GM21825 (cell line): ENCODE data around the gene DCTN1.
"Not testable (repeated sequence)": the region's sequence is repeated elsewhere in the genome, so short reads cannot be mapped to it uniquely, and the experiment has no call there.

Experiments used
- ATAC-seq: cut with Tn5 transposase; IDR thresholded peaks from one replicate; pipeline ENCODE4 v1.9.1; 2021; ENCODE audit warnings: mild to moderate bottlenecking, moderate library complexity; ENCODE audit not compliant: unreplicated experiment

DCTN1 gene

DNA sequence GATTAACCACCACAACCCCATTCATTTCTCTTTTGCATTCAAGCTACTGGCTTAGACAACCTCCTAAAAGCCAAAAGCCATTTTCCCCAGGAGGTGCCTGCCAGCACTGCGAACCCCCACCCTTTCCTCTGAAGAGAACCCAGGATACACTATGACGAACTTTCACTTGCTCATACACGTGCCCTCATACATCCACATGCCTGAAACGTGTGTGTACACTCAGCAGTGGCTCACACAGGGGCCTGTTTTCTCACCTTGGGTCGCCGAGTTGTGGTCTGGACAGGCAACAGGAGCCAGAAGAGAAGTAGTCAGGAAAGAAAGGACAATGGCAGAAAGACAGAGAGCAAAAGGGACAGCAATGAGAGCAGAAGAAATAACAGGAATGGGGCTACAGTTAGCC lies 7.4 kb downstream of the DCTN1 start:
- ATAC-seq: no peak

DNA sequence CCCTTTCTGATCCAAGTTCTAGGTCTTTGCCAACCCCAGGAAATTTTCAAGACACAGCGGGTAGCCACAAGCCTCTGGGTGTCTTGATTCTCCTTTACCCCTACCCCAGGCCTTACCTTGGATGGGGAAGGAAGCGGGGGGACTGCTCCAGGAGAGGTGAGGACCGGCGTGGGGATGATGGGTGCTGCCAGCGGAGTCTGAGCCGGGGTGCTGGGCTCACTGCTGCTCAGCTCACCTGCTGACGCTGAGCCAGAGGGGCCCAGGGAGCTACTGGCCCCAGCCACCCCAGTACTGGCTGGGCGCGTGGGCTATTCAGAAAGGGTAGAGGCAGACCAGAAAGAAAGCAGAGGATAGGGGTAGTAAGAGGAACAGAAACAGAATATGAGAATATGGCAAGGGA lies 8.7 kb downstream of the DCTN1 start:
- ATAC-seq: no peak

DNA sequence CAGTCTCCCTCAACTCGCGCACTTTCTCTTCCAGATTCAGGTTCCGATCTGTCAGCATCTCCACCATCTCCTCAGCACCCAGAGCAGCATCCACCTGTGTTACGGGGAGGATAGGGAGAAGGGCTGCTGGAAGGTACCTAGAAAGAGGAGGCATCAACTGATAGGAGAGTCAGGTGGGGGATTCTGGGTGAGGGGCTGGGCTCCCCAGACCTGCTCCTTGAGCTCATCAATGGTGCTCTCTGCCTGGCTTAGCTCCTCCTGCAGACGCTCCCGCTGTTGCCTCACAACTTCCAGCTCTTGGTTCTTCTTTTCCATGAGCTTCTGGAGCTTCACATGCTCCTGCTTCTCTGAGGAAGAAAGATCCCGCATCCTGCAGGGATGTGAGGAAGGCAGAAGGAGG lies 10.1 kb downstream of the DCTN1 start:
- no peak for ATAC-seq

DNA sequence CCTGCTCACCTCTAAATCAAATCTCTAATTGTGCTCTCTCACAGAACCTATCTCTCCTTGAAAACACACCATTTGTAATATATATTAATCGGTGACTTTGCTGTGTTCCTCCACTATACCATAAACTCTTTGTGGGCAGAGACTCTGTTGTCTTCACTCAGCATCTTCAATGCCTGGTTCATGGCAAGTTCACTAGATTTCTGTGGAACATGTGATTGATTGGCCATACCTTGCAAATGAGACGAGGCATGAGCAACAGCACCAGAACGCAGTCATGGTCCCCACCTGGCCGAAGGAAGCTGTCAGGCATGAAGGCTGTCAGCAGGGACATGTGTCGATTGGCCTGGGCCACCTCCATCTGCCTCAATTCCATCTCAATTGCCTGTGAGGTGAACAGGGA lies 11.6 kb downstream of the DCTN1 start:
- no peak for ATAC-seq

DNA sequence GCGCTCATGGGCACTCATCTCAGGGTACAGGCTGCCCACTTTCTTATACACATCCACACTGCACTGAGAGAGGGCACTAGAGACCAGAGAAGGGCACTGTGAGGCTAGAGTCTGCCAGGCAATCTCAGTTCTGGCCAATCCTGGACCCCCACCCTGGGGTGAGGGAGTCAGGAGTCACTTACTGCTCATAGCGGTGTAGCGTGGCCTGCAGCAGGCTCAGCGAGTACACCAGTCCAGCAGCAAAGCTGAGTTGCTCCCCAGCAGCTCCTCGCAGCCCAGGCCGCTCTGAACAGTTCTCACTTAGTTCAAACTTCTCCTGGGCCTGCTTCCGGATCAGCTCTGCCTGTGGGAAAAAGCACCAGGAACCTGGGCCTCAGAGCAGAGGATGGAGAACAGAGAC lies 12.3 kb downstream of the DCTN1 start:
- no peak for ATAC-seq

DNA sequence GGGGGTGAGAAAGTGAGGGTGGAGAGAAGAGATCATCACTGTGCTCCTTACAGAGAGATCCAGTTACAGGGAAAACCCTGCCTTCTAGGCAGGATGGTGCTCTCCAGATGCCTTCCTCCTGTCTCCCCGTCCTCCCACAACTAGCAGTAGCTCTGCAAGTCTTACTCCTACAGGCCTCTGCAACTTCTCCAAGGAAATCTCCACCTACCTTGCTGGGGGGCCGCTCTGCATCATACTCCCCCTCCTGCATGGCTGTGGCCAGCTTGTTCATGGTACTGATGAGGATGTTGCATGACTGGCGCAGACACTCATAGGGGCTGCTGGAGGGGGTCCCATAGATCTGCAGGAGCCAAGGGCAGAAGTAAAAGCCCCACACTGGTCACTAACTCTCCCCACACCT lies 14.1 kb downstream of the DCTN1 start:
- ATAC-seq: no peak

DNA sequence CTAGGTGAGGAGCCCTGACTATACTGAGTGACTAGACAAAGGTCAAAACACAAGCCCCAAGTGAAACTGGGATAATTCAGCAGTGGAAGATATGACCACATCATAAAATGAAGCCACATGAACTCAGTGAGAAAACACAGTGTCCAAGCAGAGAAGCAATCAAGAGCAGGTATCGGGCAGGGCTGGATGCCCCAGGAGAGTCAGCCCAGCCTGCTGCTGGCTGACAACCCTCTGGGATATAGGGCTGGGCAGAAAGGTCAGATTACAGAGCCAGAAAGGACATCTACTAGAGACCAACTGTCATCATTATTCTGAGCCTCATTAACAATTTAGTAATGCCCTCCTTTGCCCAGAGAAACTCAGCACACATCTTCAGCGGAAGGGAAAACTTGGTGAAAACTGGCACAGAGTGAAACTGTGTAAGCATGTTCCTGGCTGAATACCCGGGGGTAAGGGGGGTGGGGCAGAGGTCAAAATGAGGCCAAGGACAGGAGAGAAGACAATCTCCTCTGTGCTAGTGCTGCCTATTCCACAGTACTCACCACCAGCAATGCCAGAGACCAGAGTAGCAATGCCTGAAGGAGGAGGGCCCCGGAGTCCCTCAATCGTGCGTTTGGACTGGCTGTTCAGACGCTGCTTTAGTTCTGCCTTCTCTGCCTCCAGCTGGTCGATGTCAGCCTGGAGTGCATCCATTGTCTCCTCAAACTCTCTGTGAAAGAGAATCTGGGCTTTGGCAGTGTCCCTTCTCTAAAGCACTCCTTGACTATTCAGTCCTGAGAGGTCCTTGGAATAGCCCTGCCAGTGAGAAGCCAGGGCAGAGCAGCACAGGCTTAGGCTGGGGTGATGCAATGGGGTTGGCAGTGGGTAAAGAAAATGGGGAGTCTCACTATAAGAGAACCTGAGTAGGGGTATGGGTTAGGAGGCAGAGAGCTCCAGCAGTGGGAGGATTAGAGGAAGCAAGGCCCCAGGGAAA lies 15.3 kb downstream of the DCTN1 start:
- ATAC-seq: no peak

DNA sequence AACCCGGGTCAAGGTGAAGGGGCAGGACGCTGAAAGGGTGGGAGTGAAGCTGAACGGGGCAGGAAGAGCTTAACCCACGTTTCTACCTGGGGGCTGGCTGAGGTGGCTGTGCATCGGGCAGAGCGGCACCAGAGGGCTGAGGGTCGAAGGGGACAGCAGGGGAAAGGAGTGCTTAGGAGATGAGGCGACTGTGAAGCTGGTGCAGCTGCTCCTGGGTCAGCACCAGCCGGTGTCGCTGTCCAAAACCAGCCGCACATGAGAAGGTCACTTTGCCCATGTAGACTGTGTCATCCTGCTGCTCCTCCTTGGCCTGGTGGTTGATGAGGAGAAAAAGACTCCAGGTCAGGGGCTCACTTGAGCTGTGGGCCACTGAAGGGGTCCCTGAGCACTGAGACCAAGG lies 18.8 kb downstream of the DCTN1 start:
- no peak for ATAC-seq

DNA sequence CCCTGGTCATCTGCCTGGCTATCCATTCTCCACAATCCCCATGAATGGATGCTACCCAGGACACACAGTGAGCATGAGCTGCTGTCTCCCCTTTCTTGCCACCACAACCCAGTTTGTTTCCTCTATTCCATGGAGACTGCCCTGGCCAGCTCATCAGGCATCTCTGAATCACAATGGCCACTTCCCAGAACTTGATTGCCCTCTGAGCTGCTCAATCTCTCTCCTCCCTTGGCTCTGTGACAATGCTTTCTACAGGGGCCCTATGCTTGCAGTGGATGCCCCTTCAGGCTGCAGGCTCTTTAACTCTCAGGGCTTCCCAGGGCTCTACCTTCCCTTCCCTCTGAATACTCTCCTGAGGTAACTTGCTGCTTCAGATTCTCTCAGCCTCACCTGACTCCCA lies 22.5 kb downstream of the DCTN1 start:
- ATAC-seq: no peak

DNA sequence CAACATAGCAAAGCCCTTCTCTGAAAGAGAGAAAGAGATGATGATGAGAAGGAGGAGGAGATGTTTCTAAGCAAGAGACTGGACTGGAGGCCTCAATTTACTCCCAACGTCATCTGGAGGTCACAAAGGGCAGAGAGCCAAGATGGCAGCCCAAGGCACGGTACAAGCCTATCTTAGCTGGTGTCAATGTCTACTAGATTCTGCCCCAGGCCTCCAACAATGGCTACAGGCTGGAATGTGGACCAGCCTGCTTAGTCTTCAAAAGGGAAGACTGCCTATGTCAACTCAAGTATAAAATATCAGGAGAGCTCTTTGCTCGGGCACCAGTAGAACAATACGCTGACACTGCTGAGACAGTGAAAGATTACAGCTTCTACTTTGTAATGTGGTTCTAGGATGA lies 30.2 kb downstream of the DCTN1 start:
- ATAC-seq: no peak

DNA sequence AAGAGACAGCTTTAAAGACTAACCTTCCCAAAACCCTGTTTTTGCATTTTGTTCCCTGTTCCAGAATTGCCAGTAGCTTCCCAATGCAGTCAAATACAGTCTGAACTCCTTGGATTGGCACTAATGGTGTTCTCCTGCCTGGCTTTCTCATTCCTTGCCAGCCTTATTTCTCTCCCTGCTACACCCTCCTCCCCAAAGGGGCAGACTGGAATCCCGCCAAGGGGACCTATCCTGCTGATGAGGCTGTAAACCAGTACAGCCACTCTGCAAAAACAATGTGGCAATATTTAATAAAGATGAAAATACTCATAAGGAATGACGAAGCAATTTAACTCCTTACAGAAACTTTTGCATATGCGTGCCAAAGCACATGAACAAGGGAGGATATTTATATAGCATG lies 32.4 kb downstream of the DCTN1 start:
- ATAC-seq: no peak

DNA sequence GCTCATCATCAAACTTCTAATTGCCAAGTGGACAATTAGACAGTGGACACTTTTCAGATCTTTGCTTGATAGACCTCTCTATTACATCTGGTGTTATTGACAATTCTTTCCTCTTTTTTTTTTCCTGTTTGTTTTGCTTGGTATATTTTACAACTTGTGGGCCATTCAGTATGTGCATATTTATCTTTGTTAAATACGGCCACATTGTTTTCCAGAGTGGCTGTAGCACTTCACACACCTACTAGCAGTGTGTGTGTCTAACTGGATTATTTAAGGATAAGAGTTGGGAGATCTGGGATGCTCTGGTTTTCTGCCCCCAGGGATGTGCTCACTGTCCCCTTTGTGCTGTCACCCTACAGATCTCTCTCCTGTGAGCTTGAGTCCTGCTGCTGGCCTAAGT lies 32.8 kb downstream of the DCTN1 start:
- no peak for ATAC-seq

DNA sequence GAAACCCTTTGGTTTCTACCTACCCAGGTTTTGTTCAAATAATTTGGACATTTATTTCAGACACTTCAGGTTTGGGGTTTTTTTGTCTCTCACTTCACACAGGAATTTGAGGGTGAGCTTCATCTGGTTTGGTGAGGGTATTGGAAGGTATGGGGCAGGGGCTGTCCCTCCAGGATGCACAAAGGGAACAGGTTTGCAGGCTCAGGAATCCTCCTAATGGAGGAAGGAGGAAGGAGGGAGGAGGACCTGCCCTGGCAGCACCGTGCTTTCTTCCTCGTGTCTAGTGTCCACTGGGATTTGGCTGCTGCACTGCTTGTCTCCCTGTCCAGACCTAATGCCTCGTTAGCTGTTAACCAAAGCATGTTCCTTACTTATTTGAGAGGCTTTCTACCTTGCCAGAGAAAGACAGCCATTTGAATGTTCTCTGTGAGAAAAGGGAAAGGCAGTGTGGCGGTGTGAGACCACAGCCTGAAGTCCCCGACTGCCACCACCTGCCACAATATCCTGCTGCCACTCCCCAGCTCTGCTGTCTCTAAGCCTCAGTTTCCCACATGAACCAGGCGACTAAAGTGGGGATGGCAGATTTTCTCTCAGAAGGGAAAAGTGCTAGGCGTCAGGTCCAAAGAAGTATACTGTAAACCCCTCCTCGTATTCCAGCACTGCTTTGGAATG lies 34.7 kb downstream of the DCTN1 start:
- no peak for ATAC-seq

DNA sequence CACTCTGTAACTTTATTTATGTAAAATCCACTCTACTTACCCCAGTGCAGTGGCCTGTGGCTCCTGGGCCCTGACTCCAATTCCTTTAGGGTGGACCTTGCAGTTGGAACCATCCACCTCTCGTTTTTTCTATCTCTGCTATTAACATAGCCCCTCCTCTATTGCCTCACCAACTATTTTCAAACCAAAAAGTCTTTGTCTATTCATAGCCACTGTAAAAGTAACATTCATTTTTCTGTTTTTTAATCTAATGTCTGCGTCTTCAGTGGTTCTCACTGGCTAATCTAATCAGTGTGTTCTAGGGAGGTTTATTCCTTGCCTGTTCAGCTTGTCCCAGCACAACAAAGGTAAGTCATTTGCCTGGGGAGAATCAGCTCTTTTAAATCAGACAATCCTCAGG lies 36.8 kb downstream of the DCTN1 start, which contains the start of gene SLC4A5:
Gene SLC4A5 (minus strand): TSS at position 101 of the 400 bp plus-strand sequence. CDS start 28,393 bp downstream, outside the sequence.
- ATAC-seq: no peak

DNA sequence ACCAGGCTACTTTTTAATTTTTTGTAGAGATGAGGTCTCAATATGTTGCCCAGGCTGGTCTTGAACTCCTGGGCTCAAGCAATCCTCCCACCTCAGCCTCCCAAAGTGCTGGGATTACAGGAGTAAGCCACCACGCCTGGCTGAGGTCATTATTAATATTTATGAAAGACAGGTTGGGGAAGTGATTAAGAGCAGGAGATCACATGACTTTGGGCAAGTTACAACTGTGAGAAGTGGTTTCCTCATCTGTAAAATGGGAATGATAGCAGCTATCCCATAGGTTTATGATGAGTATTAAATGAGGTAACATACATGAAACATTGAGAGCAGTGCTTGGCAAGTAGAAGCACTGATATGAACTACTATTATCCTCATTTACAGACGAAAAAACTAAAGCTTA lies 43.9 kb downstream of the DCTN1 start:
- not testable (repeated sequence) for ATAC-seq

DNA sequence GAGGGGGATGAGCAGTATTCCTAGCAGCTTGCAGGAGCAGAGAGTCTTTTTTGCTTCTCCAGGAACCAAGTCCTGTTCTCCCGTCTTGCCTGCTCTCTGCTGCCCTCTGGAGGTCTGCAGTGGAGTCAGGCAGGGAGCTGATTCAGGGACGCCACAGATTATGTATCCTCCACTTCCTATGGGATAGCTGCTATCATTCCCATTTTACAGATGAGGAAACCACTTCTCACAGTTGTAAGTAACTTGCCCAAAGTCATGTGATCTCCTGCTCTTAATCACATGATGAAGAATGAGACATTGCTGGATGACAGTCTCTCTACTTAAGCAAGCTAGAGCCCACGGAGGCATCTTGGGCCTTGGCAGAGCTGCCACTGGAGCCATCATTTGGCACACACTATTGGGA lies 45.2 kb downstream of the DCTN1 start:
- no peak for ATAC-seq

DNA sequence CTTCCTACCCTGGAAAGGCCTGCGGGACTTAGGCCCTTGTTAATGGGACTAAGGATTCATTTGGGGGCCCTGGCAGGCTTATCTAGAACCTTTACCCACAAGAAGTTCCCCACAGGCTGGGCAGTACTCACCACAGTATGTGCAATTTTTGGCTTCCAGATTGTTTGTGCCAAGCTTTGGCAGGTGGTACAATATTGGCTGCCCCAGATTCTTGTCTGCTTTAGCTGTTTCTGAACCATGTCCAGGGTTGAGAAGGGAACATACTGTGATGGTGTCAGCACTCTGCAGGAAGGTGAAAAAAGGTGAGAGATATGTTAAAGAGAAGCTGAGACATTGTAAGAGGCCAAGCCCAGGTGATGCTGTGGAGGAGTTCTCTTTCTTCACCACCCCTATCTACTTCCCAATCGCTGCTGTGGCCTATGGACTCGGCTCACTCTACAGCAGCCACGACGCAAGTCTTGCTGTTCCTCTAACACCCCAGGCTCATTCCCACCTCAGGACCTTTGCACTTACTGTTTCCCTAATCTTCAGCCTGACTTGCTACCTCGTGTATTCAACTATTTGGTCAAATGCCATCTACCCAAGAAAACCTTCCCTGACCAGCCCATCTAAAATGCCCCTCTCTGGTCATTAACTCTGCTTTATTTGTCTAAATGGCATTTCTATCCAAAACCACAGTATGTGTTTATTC lies 46.1 kb downstream of the DCTN1 start:
- no peak for ATAC-seq

DNA sequence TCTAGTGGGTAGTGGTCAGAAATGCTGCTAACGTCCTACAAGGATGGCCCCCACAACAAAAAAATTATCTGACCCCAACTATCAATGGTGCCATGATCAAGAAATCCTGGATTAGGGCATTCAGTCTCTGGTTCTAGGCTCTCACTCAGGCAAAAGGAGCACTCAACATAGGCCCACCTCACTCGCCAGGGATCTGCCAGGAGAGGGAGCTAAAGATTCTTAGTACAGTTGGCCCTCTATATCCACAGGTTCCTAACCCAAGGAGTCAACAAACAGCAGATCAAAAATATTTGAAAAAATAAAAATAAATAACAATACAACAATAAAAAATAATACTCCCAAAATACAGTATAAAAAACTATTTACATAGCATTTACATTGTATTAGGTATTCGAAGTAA lies 46.9 kb downstream of the DCTN1 start:
- no peak for ATAC-seq

DNA sequence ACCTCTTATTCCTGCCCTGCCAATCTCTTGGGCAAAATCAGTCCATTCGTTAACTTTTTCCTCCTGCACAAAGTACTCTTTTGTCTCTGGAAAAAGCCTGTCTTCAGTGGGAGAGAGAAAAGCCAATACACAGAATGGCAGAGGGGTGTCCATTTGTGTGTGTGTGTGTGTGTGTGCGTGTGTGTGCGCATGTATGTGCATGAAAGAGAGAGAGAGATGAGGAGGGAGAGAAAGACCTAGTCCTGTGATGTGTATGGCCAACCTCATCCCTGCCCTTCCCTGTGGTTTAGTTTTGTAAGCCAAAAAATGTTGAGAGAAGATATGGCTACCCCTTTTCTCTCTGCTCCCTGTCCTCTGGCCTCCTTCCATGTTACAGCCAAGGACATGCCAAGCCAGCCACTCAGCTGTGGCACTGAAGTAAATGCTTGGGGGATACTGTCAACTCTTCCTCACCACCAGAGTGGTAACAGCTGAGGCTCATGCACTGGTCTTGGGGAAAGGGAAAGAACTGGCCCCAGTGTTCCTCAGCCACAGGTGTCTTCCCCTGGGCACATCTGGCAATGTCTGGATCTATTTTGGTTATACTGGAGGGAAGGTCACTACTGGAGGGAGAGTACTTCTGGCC lies 47.4 kb downstream of the DCTN1 start:
- no peak for ATAC-seq

DNA sequence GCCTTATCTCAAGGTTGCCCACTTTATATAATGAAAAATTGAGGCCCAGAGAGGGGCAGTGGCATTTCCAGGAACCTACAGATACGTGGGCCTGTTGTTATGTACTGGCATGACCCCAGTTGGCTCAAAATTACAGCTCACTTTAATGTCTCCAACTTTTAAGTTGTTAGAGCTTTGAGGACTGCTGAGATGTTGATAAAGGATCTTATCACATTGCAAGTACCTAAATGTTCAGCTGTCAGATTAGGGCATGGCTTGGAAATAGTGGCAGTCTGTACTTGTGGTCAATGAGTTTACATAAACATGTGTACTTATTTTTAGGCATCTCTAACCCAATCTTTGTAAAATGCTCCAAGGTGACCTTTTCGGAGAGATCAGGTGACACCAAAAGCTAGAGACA lies 51.5 kb downstream of the DCTN1 start:
- no peak for ATAC-seq

DNA sequence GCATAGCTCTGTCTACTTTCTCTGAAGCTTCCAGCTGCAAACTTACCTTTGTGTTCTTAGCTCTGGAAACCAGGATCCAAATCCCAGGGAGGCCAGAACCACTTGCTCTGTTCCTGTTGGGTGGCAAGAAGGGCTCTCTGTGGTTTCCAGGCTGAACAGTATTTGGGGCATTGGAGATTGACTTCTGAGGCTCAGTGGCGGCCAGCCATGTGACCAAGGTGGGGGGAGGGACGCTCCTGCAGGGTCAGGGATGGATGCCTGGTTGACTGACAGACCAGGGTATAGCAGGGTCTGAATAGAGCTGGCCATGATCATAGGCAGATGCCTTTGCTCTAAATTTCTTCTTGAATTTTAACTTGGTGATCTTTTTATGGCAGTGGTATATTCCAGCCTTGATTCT lies 52.0 kb downstream of the DCTN1 start:
- no peak for ATAC-seq
